SH-SY5Y (cell line): Measurements from ENCODE around the gene JMJD4.

Source experiments
- GATA2 ChIP-seq: IDR thresholded peaks from 2 replicates; pipeline ENCODE4 v1.6.1; 2011; ENCODE audit warnings: mild to moderate bottlenecking, low read depth, low read length
- GATA3 ChIP-seq: IDR thresholded peaks from 2 replicates; pipeline ENCODE4 v1.6.1; 2011; ENCODE audit warnings: low read depth, mild to moderate bottlenecking, low read length, moderate library complexity

DNA sequence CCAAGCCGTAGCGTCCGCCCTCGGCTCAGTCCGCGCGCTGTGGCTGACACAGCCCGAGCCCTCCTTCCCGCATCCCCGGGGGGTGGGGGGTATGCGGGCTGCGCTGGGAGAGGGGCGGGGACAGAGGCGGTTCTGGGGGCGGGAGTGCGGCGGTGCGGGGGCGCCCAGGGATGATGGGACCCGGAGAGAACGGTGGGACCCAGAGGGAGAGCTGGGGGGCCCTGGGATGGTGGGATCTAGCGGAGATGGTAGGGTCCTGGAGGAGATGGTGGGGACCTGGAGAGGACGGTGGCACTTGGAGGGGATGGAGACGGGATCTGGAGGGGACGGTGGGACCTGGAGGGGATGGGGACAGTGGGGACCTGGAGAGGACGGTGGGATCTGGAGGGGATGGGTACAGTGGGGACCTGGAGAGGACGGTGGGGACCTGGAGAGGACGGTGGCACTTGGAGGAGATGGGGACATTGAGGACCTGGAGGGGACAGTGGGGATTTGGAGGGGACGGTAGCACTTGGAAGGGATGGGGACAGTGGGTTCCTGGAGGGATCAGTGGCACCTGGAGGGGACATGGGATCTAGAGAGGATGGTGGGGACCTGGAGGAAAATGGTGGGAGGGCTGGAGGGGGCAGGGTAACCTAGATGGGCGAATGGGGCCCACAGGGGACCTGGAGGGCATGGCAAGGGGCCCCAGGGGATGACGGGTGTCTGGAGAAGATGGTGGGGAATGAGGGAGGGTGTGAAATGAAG is 610 bp upstream of the JMJD4 start:
- no peak for TF ChIP-seq GATA2
- no peak for TF ChIP-seq GATA3
